ENCODE data around the gene MYO3B.

The MYO3B gene

GRCh38 chr2:170237572-170238120, 59.7 kb downstream of the MYO3B start:
- no peak for DNase-seq (ENCODE audit: low read depth in 2 of 2)
- no peak overlapping the region for H3K4me3 ChIP-seq (replicated peaks in 1 of 2; ENCODE audit: low read depth in 2 of 2, low read length in 2 of 2)
- TF ChIP-seq CTCF (IDR thresholded peaks at IDR 0.05; ENCODE audit: low read depth, low read length): no peak

- DNase-seq (ENCODE audit: low read depth in 2 of 2): no peak
- H3K4me3 ChIP-seq (replicated peaks in 1 of 2; ENCODE audit: low read depth in 2 of 2, low read length in 2 of 2): no peak overlapping the region
- TF ChIP-seq CTCF (IDR thresholded peaks at IDR 0.05; ENCODE audit: low read depth, low read length): no peak
These were observed 60.8 kb downstream of the MYO3B start for GRCh38 chr2:170238776-170239175.

GRCh38 chr2:170240629-170241028, 62.7 kb downstream of the MYO3B start:
- no peak for TF ChIP-seq CTCF (IDR thresholded peaks at IDR 0.05; ENCODE audit: low read depth, low read length)
- no peak overlapping the region for H3K4me3 ChIP-seq (replicated peaks in 1 of 2; ENCODE audit: low read depth in 2 of 2, low read length in 2 of 2)
- DNase-seq (ENCODE audit: low read depth in 2 of 2): no peak

- no peak for DNase-seq (ENCODE audit: low read depth in 2 of 2)
- no peak for TF ChIP-seq CTCF (IDR thresholded peaks at IDR 0.05; ENCODE audit: low read depth, low read length)
- no peak overlapping the region for H3K4me3 ChIP-seq (replicated peaks in 1 of 2; ENCODE audit: low read depth in 2 of 2, low read length in 2 of 2)
These were observed 63.8 kb downstream of the MYO3B start for GRCh38 chr2:170241756-170242155.

GRCh38 chr2:170243118-170243837, 65.3 kb downstream of the MYO3B start:
- H3K4me3 ChIP-seq (replicated peaks in 1 of 2; ENCODE audit: low read depth in 2 of 2, low read length in 2 of 2): no peak overlapping the region
- TF ChIP-seq CTCF (IDR thresholded peaks at IDR 0.05; ENCODE audit: low read depth, low read length): no peak
- DNase-seq (ENCODE audit: low read depth in 2 of 2): no peak

GRCh38 chr2:170243898-170244297, 66.0 kb downstream of the MYO3B start:
- TF ChIP-seq CTCF (IDR thresholded peaks at IDR 0.05; ENCODE audit: low read depth, low read length): no peak
- no peak overlapping the region for H3K4me3 ChIP-seq (replicated peaks in 1 of 2; ENCODE audit: low read depth in 2 of 2, low read length in 2 of 2)
- DNase-seq (ENCODE audit: low read depth in 2 of 2): no peak

Data from cardiac fibroblast (primary cell).